NAMALWA (cell line): Measurements from ENCODE around the gene PEA15.

ENCODE experiments used
- DNase-seq: peaks from one replicate; pipeline ENCODE4 v3.0.0-alpha.2; 2015; ENCODE audit warnings: low spot score

Gene PEA15

GRCh38 chr1:160205242-160206035 is at the start of gene PEA15:
TSS of gene PEA15 (plus strand) at chr1:160205384. CDS start at chr1:160211545, 6,161 bp downstream.
- peak; percentile 73 for DNase-seq

GRCh38 chr1:160156361-160156760 is 48.8 kb upstream of the PEA15 start:
- DNase-seq, result no peak

- no peak for DNase-seq
These were observed 48.0 kb upstream of the PEA15 start for GRCh38 chr1:160157174-160157573.

- no peak for DNase-seq
These were observed 47.2 kb upstream of the PEA15 start for GRCh38 chr1:160158031-160158430.

- no peak for DNase-seq
These were observed 46.6 kb upstream of the PEA15 start for GRCh38 chr1:160158534-160158933.

- DNase-seq, result no peak
These were observed 45.3 kb upstream of the PEA15 start for GRCh38 chr1:160159846-160160245.

- DNase-seq, result peak; percentile 50
These were observed 43.0 kb upstream of the PEA15 start for GRCh38 chr1:160161965-160162705.

- DNase-seq, result no peak
These were observed 42.3 kb upstream of the PEA15 start for GRCh38 chr1:160162931-160163330.

- no peak for DNase-seq
These were observed 41.6 kb upstream of the PEA15 start for GRCh38 chr1:160163615-160164014.

- DNase-seq, result no peak
These were observed 41.1 kb upstream of the PEA15 start for GRCh38 chr1:160164121-160164520.

GRCh38 chr1:160166166-160166868 is 38.9 kb upstream of the PEA15 start:
- DNase-seq, result no peak

- no peak for DNase-seq
These were observed 38.1 kb upstream of the PEA15 start for GRCh38 chr1:160167056-160167455.

GRCh38 chr1:160167580-160167979 is 37.6 kb upstream of the PEA15 start:
- peak; percentile 44 for DNase-seq

- DNase-seq, result no peak
These were observed 37.2 kb upstream of the PEA15 start for GRCh38 chr1:160168016-160168415.

GRCh38 chr1:160168609-160169369 is 36.4 kb upstream of the PEA15 start:
- peak; percentile 24 for DNase-seq

GRCh38 chr1:160169553-160170399 is 35.4 kb upstream of the PEA15 start:
- peak; percentile 40 for DNase-seq

- no peak for DNase-seq
These were observed 33.8 kb upstream of the PEA15 start for GRCh38 chr1:160171354-160171753.

- DNase-seq, result no peak
These were observed 33.2 kb upstream of the PEA15 start for GRCh38 chr1:160171980-160172379.

GRCh38 chr1:160177231-160177630 is 28.0 kb upstream of the PEA15 start:
- DNase-seq, result no peak

GRCh38 chr1:160177667-160178066 is 27.5 kb upstream of the PEA15 start:
- DNase-seq, result no peak

- no peak for DNase-seq
These were observed 26.5 kb upstream of the PEA15 start for GRCh38 chr1:160178731-160179130.
